Upper lobe of left lung (tissue), 4 donors: ENCODE results near the gene PAX7.

ENCODE experiments used
- CTCF ChIP-seq, 6 experiments: fragments of 450-650 bp in 4 of 6; fragments of 200-600 bp in 2 of 6; sonication (generic) in 2 of 6; IDR thresholded peaks; one replicate each; pipeline ENCODE4 v1.5.1; 2016 to 2019; ENCODE audit warnings: antibody characterized with exemption in 6 of 6
- EP300 ChIP-seq, 4 donors: sonication (generic); formaldehyde crosslinking; IDR thresholded peaks; one replicate each; pipeline ENCODE4 v1.5.1; 2017; ENCODE audit warnings: antibody characterized with exemption in 4 of 4, control low read depth in 2 of 4
- POLR2A ChIP-seq, 4 donors: fragments of 450-650 bp; IDR thresholded peaks; one replicate each; pipeline ENCODE4 v1.5.1; 2016 to 2017; ENCODE audit warnings: antibody characterized with exemption in 4 of 4, mild to moderate bottlenecking in 2 of 4

DNA sequence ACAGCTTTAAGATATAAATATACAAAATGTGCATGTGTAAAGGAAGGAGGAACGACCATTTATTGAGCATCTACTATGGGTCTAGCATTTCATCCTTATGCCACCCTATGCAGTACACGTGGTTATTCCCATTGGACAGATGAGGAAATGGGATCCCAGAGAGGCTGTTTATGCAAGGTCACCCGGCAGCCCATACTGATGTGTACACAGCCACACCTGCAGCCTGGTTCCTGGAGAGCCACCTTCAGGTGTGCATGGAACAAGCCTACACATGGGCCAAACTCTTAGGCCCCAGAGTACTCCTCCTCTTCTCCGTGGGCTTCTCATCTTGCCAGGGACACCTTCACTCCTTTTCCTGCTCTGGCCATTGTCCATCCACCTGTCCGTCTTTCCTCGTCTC lies 108.8 kb downstream of the PAX7 start:
- TF ChIP-seq CTCF (IDR thresholded peaks at IDR 0.05) (no peak), POLR2A (IDR thresholded peaks at IDR 0.05) (no peak), EP300 (IDR thresholded peaks at IDR 0.05) (no peak)
